ENCODE data around the gene STAC2.

STAC2 gene

GRCh38 chr17:39227364-39227919 is 1.7 kb upstream of the STAC2 start:
- Histone ChIP-seq H3K9me3 (ENCODE audit: low read depth, low read length) (no peaks in the 10 kb centered on the region), H3K27ac (no peak overlapping the region), H3K9ac (ENCODE audit: insufficient read length) (no peak overlapping the region), H3K4me3 (no peak overlapping the region), H3K36me3 (ENCODE audit: insufficient read depth, low read length) (no peaks in the 10 kb centered on the region)
- TF ChIP-seq EZH2 (IDR thresholded peaks at IDR 0.05) (no peak), POLR2AphosphoS5 (IDR thresholded peaks at IDR 0.05; ENCODE audit: borderline replicate concordance, low read depth, low read length) (no peak), FOXP2 (optimal IDR thresholded peaks at IDR 0.05; ENCODE audit: control extremely low read depth, extremely low read length, insufficient read depth) (no peak)
- no peak for DNase-seq (ENCODE audit: low read depth, low spot score)

GRCh38 chr17:39225959-39226683 is 376 bp upstream of the STAC2 start:
- H3K4me3 ChIP-seq, result peak overlapping the region; percentile 75
- no peaks in the 10 kb centered on the region for H3K9me3 ChIP-seq (ENCODE audit: low read depth, low read length)
- no peak for DNase-seq (ENCODE audit: low read depth, low spot score)
- no peaks in the 10 kb centered on the region for H3K36me3 ChIP-seq (ENCODE audit: insufficient read depth, low read length)
- no peak for TF ChIP-seq EZH2 (IDR thresholded peaks at IDR 0.05)
- TF ChIP-seq FOXP2 (optimal IDR thresholded peaks at IDR 0.05; ENCODE audit: control extremely low read depth, extremely low read length, insufficient read depth), result no peak
- TF ChIP-seq POLR2AphosphoS5 (IDR thresholded peaks at IDR 0.05; ENCODE audit: borderline replicate concordance, low read depth, low read length), result no peak
- no peak overlapping the region for H3K27ac ChIP-seq
- no peak overlapping the region for H3K9ac ChIP-seq (ENCODE audit: insufficient read length)

GRCh38 chr17:39224778-39225307 is 902 bp downstream of the STAC2 start:
- Histone ChIP-seq H3K27ac (no peak overlapping the region), H3K36me3 (ENCODE audit: insufficient read depth, low read length) (no peaks in the 10 kb centered on the region), H3K4me3 (peak overlapping the region; percentile 75), H3K9ac (ENCODE audit: insufficient read length) (no peak overlapping the region), H3K9me3 (ENCODE audit: low read depth, low read length) (no peaks in the 10 kb centered on the region)
- DNase-seq (ENCODE audit: low read depth, low spot score), result no peak
- TF ChIP-seq FOXP2 (optimal IDR thresholded peaks at IDR 0.05; ENCODE audit: control extremely low read depth, extremely low read length, insufficient read depth) (no peak), EZH2 (IDR thresholded peaks at IDR 0.05) (peak; percentile 94)

DNA sequence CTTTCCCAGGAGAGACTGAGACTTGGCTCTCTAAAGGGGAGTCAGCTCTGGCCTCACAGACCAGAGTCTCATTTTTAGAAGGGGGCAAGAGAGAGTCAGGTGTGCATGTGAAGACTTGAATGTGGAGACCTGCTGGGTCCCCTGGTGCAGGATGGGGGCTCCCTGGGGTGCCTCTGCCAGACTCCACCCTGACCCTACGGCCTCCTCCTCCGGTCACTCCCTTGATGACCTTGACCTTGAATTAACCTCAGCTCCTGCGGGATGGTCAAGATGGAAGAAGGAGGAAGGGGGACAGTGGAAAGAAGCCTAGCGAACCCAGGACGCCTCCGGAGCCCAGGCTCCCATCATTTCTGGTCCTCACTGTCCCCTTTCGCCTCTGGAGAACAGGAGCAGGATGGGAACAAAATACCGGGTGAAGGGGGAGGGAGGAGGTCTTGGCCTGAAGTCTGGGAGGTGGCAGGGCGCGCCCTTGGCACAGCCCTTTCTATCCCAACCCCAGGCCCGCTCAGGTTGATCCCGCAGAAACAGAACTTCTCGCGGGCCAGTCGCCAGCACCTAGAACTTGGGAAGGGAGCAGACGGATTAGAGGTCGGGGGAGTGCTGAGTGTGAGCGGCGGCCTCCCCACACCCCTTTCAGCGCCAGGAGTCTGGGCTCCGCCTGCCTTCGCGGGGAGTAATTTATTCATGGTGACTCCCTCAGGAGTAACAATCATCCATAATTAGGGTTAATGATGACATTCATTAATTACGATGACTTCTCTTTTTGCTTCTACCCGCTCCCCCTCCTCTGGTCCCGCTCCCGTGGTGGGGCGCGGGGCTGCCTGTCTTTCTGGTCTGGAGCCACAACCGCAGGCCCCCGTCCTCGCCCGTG is 1.6 kb downstream of the STAC2 start:
- no peak overlapping the region for H3K9ac ChIP-seq (ENCODE audit: insufficient read length)
- H3K9me3 ChIP-seq (ENCODE audit: low read depth, low read length), result no peaks in the 10 kb centered on the region
- H3K4me3 ChIP-seq, result peak overlapping the region; percentile 75
- no peak for TF ChIP-seq POLR2AphosphoS5 (IDR thresholded peaks at IDR 0.05; ENCODE audit: borderline replicate concordance, low read depth, low read length)
- TF ChIP-seq FOXP2 (optimal IDR thresholded peaks at IDR 0.05; ENCODE audit: control extremely low read depth, extremely low read length, insufficient read depth), result no peak
- TF ChIP-seq EZH2 (IDR thresholded peaks at IDR 0.05), result no peak
- no peak overlapping the region for H3K27ac ChIP-seq
- H3K36me3 ChIP-seq (ENCODE audit: insufficient read depth, low read length), result no peaks in the 10 kb centered on the region
- DNase-seq (ENCODE audit: low read depth, low spot score), result no peak

DNA sequence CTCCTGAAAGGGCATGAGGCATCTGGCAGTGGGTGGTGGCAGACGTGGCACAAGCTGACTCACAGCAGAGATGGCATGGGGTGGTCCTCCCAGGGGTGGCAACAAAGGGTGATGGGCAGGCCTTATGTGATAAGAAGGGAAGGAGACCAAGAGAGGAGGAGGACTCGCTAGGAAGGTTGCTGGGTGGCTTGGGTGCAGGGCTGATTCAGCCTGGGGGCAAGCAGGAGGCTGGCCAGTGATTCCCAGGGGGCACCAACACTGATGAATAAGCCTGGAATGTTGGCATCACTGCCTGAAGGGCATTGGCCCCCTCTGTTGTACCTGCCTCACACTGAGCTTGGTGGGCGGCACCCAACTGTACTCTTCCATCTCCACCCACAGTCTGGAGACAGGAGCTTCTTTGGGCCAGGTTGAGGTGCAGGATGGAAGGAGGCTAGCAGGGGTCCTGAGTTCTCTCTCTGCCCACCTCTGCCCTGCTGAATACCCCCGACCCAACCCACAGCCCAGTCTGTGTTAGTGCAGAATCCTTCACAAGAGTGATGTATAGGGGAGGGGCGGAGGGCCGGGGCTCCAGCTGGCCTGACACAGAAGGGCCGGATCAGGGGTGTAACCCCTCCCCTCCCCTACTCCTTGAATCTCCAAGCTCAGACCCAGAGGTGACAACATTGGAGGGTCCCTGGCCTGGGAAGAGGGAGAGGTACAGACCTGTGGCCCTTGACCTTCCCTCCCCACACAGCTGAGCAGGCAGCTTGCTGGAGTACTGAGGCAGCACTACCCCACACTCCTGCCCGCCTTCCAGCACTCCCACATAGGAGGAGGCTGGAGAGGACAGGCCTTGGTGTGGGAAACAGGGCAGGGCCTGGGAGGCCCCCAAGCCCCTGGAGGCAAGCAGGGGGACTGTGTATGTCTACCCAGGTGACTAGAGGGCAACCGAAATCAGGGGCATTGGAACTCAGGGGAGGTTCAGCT is 2.6 kb downstream of the STAC2 start:
- H3K4me3 ChIP-seq, result no peak overlapping the region
- no peak overlapping the region for H3K9ac ChIP-seq (ENCODE audit: insufficient read length)
- DNase-seq (ENCODE audit: low read depth, low spot score), result no peak
- no peak for TF ChIP-seq POLR2AphosphoS5 (IDR thresholded peaks at IDR 0.05; ENCODE audit: borderline replicate concordance, low read depth, low read length)
- no peak for TF ChIP-seq FOXP2 (optimal IDR thresholded peaks at IDR 0.05; ENCODE audit: control extremely low read depth, extremely low read length, insufficient read depth)
- TF ChIP-seq EZH2 (IDR thresholded peaks at IDR 0.05), result no peak
- H3K9me3 ChIP-seq (ENCODE audit: low read depth, low read length), result no peaks in the 10 kb centered on the region
- H3K27ac ChIP-seq, result no peak overlapping the region
- no peaks in the 10 kb centered on the region for H3K36me3 ChIP-seq (ENCODE audit: insufficient read depth, low read length)

DNA sequence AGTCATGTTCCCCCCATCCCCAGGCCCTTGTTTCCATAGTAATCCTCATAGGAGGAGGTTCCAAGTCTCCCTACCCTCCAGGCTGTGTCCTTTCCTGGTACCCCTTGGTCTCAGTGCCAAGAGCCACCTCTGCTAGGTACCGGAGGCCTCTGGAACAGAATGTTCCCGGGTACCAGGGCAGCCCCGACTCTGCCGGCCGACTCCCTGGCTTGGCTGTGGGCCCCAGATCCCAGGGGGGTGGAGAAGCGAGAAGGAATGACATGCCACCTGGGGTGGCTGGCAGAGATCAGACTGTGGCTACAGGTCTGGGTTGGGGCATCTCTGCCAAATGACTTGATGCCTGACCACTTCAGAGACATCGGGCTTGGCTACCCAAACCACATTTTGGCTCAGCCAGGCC is 3.6 kb downstream of the STAC2 start:
- Histone ChIP-seq H3K36me3 (ENCODE audit: insufficient read depth, low read length) (no peaks in the 10 kb centered on the region), H3K4me3 (no peak overlapping the region), H3K9ac (ENCODE audit: insufficient read length) (no peak overlapping the region), H3K27ac (no peak overlapping the region), H3K9me3 (ENCODE audit: low read depth, low read length) (no peaks in the 10 kb centered on the region)
- DNase-seq (ENCODE audit: low read depth, low spot score), result no peak
- TF ChIP-seq POLR2AphosphoS5 (IDR thresholded peaks at IDR 0.05; ENCODE audit: borderline replicate concordance, low read depth, low read length) (no peak), FOXP2 (optimal IDR thresholded peaks at IDR 0.05; ENCODE audit: control extremely low read depth, extremely low read length, insufficient read depth) (no peak), EZH2 (IDR thresholded peaks at IDR 0.05) (no peak)

DNA sequence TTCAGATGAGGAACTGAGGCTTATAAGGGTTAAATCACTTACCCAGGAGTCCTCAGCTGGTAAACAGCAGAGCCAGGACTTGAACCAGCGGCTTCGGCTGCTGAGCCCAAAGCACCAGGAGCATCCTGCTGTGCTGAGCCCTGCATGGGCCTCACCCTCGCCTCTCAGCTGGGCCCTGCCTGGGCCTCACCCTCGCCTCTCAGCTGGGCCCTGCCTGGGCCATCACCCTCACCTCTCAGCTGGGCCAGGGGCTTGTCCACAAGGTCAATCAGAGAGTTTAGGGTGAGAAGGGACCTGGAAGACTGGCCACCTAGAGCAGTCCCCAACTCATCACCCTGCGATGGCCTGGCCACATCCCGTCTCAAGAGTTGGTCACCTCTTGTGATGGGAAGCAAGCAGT is 4.2 kb downstream of the STAC2 start:
- Histone ChIP-seq H3K4me3 (no peak overlapping the region), H3K9me3 (ENCODE audit: low read depth, low read length) (no peaks in the 10 kb centered on the region), H3K36me3 (ENCODE audit: insufficient read depth, low read length) (no peaks in the 10 kb centered on the region), H3K9ac (ENCODE audit: insufficient read length) (no peak overlapping the region), H3K27ac (no peak overlapping the region)
- no peak for TF ChIP-seq FOXP2 (optimal IDR thresholded peaks at IDR 0.05; ENCODE audit: control extremely low read depth, extremely low read length, insufficient read depth)
- TF ChIP-seq POLR2AphosphoS5 (IDR thresholded peaks at IDR 0.05; ENCODE audit: borderline replicate concordance, low read depth, low read length), result no peak
- DNase-seq (ENCODE audit: low read depth, low spot score), result no peak

All from SK-N-MC (cell line).